Endometrial microvascular endothelial cells (primary cell): ENCODE measurements around the gene SGCG. TPM values are rescaled to one million over a fixed set of nuclear protein-coding genes. Genes with fewer than 3 reads are reported as not detected.
"Not testable (repeated sequence)": the region's sequence is repeated elsewhere in the genome, so short reads cannot be mapped to it uniquely, and the experiment has no call there.

Source experiments
- in situ Hi-C: cut with HindIII; loops from 2 replicates; pipeline ENCODE4 v1.10.0; 2017; ENCODE audit warnings: low sequenced_read_pairs, low pct_unique_long_range_greater_than_20kb; ENCODE audit errors: inconsistent ontology term
- total RNA-seq: library from RNA; depleted of rRNA; stranded (reverse); fragments of >200 nt; gene quantifications from one replicate; pipeline ENCODE4 v1.2.3, GENCODE V29; 2015; ENCODE audit errors: inconsistent ontology term

The SGCG gene
- not detected for total RNA-seq

DNA sequence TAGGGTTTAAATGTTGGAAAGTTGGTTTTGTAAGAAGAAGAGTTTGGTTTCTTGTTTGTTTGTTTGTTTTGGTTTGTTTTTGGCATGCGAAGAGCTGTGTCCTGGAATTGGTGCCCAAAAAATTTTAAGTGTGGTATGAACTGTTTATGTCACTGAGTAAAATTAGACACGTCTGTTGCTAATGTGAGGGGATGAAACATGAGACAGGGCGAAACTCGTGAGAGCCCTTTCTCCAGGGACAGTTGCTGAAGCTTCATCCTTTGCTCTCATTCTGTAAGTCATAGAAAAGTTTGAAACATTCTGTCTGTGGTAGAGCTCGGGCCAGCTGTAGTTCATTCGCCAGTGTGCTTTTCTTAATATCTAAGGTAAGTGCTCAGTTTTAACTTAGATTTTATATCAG lies at the start of gene SGCG:
Gene SGCG (plus strand): TSS at position 269 of the 400 bp plus-strand sequence. CDS start 22,716 bp downstream, outside the sequence.
- in situ Hi-C loops, result no loop called here

- in situ Hi-C loops, result no loop called here
Measured at GRCh38 chr13:23134542-23134941, 46.2 kb upstream of the SGCG start.

DNA sequence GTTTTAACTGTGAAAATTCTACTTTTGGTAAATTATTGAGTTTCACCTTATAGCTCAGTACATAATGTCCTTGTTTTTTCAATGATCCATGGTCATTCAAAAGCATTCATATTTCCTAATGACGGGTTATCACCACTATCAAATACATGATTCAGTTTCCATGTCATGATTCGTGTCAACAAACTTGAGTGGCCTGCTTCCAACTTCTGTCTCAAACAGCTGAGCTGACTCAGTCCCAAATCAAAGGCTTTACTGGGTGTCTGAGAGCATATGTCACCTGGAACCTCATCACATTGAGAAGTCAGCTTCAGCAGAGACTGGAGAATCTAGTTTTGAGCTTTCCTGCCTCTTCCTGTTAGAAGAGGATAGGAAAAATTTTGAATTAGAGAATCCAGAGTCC lies 40.3 kb upstream of the SGCG start:
- in situ Hi-C loops, result no loop called here

GRCh38 chr13:23141964-23142363 lies 38.8 kb upstream of the SGCG start:
- in situ Hi-C loops, result no loop called here

GRCh38 chr13:23142607-23143006 lies 38.2 kb upstream of the SGCG start:
- in situ Hi-C loops, result not testable (repeated sequence)

- in situ Hi-C loops, result no loop called here
Measured at GRCh38 chr13:23144431-23144830, 36.3 kb upstream of the SGCG start.

- in situ Hi-C loops, result no loop called here
Measured at GRCh38 chr13:23146006-23146405, 34.8 kb upstream of the SGCG start.

- in situ Hi-C loops, result no loop called here
Measured at GRCh38 chr13:23146811-23147625, 33.8 kb upstream of the SGCG start.

DNA sequence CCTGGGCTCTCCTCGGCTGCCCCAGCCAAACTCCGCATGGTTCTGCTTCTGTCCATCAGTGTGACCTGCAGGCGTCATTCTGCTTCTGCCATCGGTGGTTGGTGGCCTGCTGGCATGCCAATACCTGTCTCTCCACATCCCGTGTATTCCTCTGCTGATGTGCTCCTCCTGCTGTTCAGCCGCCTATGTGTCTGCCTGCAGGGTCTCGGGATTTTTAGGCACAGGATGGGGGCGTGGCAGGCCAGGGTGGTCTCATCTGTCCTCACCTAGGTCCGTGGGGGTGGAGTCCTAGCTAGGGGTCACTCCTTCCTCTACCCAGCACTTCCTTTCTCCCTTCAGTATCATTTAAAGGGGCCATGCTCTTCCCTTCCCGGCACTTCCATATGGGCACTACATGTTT lies 33.0 kb upstream of the SGCG start:
- in situ Hi-C loops, result no loop called here

- in situ Hi-C loops, result no loop called here
Measured at GRCh38 chr13:23157781-23158180, 23.0 kb upstream of the SGCG start.

GRCh38 chr13:23159205-23159759 lies 21.5 kb upstream of the SGCG start:
- in situ Hi-C loops, result no loop called here

GRCh38 chr13:23159760-23160637 lies 20.8 kb upstream of the SGCG start:
- in situ Hi-C loops, result no loop called here

- in situ Hi-C loops, result no loop called here
Measured at GRCh38 chr13:23160638-23161480, 19.9 kb upstream of the SGCG start.

DNA sequence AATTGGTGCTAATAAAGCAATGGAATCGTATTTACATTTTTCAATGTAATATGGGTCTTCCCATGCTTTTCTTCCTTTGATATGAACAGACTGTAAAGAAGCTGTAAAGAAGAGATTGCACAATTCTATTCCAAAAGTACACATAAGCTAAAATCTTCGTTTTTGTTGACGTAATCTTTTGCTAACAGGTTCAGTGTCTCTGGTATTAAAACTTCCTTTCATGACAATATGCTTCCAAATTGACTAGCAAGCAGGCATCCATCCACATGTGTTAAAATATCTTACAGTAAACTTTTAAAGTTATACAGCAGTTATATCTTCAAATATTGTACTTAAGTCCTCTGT lies 19.3 kb upstream of the SGCG start:
- in situ Hi-C loops, result no loop called here

- in situ Hi-C loops, result no loop called here
Measured at GRCh38 chr13:23175920-23176319, 4.9 kb upstream of the SGCG start.

GRCh38 chr13:23182142-23182541 lies 1.4 kb downstream of the SGCG start:
- in situ Hi-C loops, result no loop called here

DNA sequence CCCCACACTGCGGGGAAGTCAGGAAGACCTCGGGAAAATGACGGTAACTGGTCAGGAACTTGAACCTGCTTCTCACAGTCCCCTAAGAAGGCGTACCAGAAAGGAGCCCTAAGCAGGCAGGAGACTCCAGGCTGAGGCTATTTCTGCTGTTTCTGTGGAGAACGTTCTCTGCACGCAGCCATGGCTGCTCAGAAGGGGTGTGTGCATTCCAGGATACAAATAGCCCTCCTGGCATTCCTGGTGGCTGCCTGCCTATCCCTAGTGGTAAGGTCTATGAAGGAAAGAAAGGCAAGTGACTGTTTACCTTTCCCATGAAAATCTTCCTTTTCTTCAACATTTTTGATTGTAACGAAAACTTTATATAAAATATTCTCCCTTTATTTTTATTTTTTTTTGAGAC lies 2.5 kb downstream of the SGCG start:
- in situ Hi-C loops, result no loop called here

DNA sequence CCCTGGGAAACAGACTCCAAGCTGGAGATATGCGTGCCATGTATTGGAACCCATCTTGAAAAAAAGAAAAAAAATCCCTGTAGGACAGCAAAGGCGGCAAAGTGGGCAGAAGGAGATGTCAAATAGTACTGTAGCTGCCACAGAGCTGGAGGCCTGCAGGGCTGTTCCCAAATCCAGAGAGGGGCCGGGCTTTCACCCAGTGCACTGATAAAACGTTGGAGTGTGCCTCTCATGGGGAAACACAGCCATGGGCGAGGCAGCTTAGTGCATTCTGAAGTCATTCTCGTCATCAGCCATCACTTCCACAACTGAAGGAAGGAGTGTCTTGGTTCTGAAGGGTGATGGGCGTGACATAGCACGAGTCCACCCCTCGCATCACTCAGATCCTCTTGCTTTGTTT lies 4.8 kb downstream of the SGCG start:
- in situ Hi-C loops, result no loop called here

- in situ Hi-C loops, result no loop called here
Measured at GRCh38 chr13:23201870-23202269, 21.1 kb downstream of the SGCG start.
